ENCODE measurements around the gene VCY.
"Not testable (repeated sequence)": the region's sequence is repeated elsewhere in the genome, so short reads cannot be mapped to it uniquely, and the experiment has no call there.

The VCY gene

GRCh38 chrY:13986373-13986772, at the start of gene VCY:
TSS of gene VCY (minus strand) at chrY:13986473. CDS start at chrY:13986440, 33 bp downstream.
- not testable (repeated sequence) for FAIRE-seq

- FAIRE-seq, result not testable (repeated sequence)
Observed at GRCh38 chrY:14030395-14030794, 44.1 kb upstream of the VCY start.

- FAIRE-seq, result not testable (repeated sequence)
Observed at GRCh38 chrY:14011916-14012315, 25.6 kb upstream of the VCY start.

GRCh38 chrY:13942406-13942805, 43.9 kb downstream of the VCY start:
- not testable (repeated sequence) for FAIRE-seq

Data from TTC549 (cell line).